Mesothelial cell of epicardium (in vitro differentiated cells): ENCODE measurements around the gene SERINC5. TPM values are rescaled to one million over a fixed set of nuclear protein-coding genes. Genes with fewer than 3 reads are reported as not detected.
"Not testable (repeated sequence)": the region's sequence is repeated elsewhere in the genome, so short reads cannot be mapped to it uniquely, and the experiment has no call there.

ENCODE experiments used
- DNase-seq, 2 experiments: peaks; one replicate each; pipeline ENCODE4 v3.0.0; 2021; ENCODE audit warnings: low spot score in 2 of 2; ENCODE audit not compliant: unreplicated experiment in 2 of 2
- H3K27ac Mint-ChIP-seq: 2 replicates; pipeline ENCODE4 v1.8.0; 2021; ENCODE audit warnings: mixed read lengths
- H3K27me3 Mint-ChIP-seq: 2 replicates; pipeline ENCODE4 v1.8.0; 2021; ENCODE audit warnings: low read depth, mixed read lengths
- H3K36me3 Mint-ChIP-seq: 2 replicates; pipeline ENCODE4 v1.8.0; 2021; ENCODE audit warnings: mixed read lengths
- H3K4me1 Mint-ChIP-seq: 2 replicates; pipeline ENCODE4 v1.8.0; 2021; ENCODE audit warnings: mixed read lengths
- H3K4me3 Mint-ChIP-seq: 2 replicates; pipeline ENCODE4 v1.8.0; 2021; ENCODE audit warnings: mild to moderate bottlenecking, moderate library complexity, mixed read lengths
- H3K9me3 Mint-ChIP-seq: 2 replicates; pipeline ENCODE4 v1.8.0; 2021; ENCODE audit warnings: mixed read lengths
- total RNA-seq: library from RNA; stranded (reverse); gene quantifications from 3 replicates; pipeline ENCODE4 v1.2.1, GENCODE V29; 2021
- TF ChIP-seq, protein P1 (sequence below): fragments of 200-600 bp; sonication (generic); IDR thresholded peaks from one replicate; pipeline ENCODE4 v1.5.0; 2021; ENCODE audit warnings: antibody characterized with exemption; ENCODE audit not compliant: unreplicated experiment

SERINC5 gene
- total RNA-seq, 1 donor from 2014 or later = 89.5 TPM

- peaks cover 19% of the 10 kb centered on the region for H3K4me1 Mint-ChIP-seq
- no peaks in the 10 kb centered on the region for H3K36me3 Mint-ChIP-seq
- no peak overlapping the region for H3K4me3 Mint-ChIP-seq
- H3K9me3 Mint-ChIP-seq = no peaks in the 10 kb centered on the region
- no peak for DNase-seq
- H3K27ac Mint-ChIP-seq = peak overlapping the region; percentile 86
- H3K27me3 Mint-ChIP-seq = no peaks in the 10 kb centered on the region
- TF ChIP-seq, protein P1, sequence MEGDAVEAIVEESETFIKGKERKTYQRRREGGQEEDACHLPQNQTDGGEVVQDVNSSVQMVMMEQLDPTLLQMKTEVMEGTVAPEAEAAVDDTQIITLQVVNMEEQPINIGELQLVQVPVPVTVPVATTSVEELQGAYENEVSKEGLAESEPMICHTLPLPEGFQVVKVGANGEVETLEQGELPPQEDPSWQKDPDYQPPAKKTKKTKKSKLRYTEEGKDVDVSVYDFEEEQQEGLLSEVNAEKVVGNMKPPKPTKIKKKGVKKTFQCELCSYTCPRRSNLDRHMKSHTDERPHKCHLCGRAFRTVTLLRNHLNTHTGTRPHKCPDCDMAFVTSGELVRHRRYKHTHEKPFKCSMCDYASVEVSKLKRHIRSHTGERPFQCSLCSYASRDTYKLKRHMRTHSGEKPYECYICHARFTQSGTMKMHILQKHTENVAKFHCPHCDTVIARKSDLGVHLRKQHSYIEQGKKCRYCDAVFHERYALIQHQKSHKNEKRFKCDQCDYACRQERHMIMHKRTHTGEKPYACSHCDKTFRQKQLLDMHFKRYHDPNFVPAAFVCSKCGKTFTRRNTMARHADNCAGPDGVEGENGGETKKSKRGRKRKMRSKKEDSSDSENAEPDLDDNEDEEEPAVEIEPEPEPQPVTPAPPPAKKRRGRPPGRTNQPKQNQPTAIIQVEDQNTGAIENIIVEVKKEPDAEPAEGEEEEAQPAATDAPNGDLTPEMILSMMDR = no peak
These were observed 161.6 kb downstream of the SERINC5 start for GRCh38 chr5:80094236-80094738.

DNA sequence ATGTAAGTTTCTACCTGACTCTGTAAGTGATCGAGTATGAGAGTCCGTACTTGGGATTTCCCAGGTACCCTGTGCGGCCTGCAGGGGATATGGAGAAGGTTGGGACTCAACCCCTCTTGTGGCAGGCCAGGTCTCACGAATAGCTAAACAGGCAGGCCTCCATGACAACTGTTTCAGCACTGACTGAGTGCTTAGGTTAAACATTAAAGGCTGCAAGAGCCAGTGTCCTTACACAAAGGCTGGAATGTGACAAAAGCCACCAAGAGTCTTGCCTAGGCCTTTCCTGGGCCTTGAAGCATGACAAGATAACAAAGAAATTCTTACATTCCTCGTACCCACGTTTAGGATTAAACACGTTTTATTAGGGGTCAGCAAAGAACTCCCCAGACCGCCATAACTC, 162.1 kb downstream of the SERINC5 start:
- TF ChIP-seq, protein P1 = no peak
- no peak for DNase-seq
- Mint-ChIP-seq H3K4me1 (peaks cover 19% of the 10 kb centered on the region), H3K36me3 (no peaks in the 10 kb centered on the region), H3K27me3 (no peaks in the 10 kb centered on the region), H3K27ac (peak overlapping the region; percentile 86), H3K4me3 (no peak overlapping the region), H3K9me3 (no peaks in the 10 kb centered on the region)

DNA sequence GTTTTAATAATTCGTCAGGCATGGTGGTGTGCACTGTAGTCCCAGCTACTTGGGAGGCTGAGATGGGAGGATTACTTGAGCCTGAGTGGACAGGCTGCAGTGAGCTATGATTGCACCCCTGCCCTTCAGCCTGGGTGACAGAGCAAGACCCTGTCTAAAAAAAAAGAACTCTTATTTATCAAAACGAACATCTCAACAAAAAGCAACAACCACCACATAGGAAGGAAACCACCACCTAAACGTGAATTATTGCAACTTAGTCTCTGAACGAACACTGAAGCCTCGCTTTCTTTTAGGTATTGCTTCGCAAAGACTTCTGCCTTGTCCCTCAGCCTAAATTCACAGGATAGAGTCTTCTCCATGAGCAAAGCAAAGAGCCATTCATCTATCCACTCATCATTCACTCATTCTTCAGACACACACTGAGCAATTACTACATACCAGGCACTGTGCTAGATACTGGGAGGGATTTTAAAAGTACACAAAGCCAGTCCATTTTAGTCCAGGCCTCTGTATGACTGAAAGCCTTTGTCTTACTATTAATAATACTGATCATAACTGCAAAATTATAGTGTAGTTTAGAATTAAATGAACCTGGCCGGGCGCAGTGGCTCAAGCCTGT, 163.3 kb downstream of the SERINC5 start:
- Mint-ChIP-seq H3K4me1 (peaks cover 16% of the 10 kb centered on the region), H3K27ac (no peak overlapping the region), H3K36me3 (no peaks in the 10 kb centered on the region), H3K4me3 (no peak overlapping the region), H3K27me3 (no peaks in the 10 kb centered on the region), H3K9me3 (no peaks in the 10 kb centered on the region)
- no peak for DNase-seq
- TF ChIP-seq, protein P1 = no peak

DNA sequence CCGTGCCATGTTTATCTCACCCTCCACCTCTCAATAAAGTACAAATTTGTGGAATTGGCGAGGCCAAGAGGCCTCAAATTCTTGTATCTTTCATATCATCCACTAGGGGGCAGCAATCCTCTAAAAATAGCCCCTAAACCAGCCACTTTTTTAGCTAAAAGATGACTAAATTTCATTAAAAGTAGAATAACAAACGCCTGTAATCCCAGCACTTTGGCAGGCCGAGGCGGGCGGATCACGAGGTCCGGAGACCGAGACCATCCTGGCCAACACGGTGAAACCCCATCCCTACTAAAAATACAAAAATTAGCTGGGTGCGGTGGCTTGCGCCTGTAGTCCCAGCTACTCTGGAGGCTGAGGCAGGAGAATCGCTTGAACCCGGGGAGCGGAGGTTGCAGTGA, 164.1 kb downstream of the SERINC5 start:
- TF ChIP-seq, protein P1 = peak; percentile 95
- DNase-seq, H3K36me3 Mint-ChIP-seq, H3K27me3 Mint-ChIP-seq, H3K9me3 Mint-ChIP-seq, H3K4me3 Mint-ChIP-seq: not testable (repeated sequence)
- Mint-ChIP-seq H3K4me1 (peaks cover 13% of the 10 kb centered on the region), H3K27ac (peak overlapping the region; percentile 75)

- peaks cover 13% of the 10 kb centered on the region for H3K4me1 Mint-ChIP-seq
- no peaks in the 10 kb centered on the region for H3K36me3 Mint-ChIP-seq
- no peak for DNase-seq
- no peak overlapping the region for H3K27ac Mint-ChIP-seq
- H3K27me3 Mint-ChIP-seq = no peaks in the 10 kb centered on the region
- no peak overlapping the region for H3K4me3 Mint-ChIP-seq
- TF ChIP-seq, protein P1 = no peak
- H3K9me3 Mint-ChIP-seq = no peaks in the 10 kb centered on the region
These were observed 165.0 kb downstream of the SERINC5 start for GRCh38 chr5:80090884-80091166.
